Stimulated activated naive CD8-positive, alpha-beta T cell treated with anti-CD3 and anti-CD28 coated beads, Interleukin-15, Interleukin-2, amounts not matched to agents 100 U/mL and 50 U/mL, for 24 hours (primary cell): ENCODE measurements around the gene KIF7.

Experiments
- ATAC-seq: fragments of 150-1000 bp; cut with Tn5 transposase; one replicate; pipeline ENCODE4 v1.10.0; 2021
- DNase-seq: peaks from one replicate; pipeline ENCODE4 v3.0.0; 2021

The KIF7 gene

DNA sequence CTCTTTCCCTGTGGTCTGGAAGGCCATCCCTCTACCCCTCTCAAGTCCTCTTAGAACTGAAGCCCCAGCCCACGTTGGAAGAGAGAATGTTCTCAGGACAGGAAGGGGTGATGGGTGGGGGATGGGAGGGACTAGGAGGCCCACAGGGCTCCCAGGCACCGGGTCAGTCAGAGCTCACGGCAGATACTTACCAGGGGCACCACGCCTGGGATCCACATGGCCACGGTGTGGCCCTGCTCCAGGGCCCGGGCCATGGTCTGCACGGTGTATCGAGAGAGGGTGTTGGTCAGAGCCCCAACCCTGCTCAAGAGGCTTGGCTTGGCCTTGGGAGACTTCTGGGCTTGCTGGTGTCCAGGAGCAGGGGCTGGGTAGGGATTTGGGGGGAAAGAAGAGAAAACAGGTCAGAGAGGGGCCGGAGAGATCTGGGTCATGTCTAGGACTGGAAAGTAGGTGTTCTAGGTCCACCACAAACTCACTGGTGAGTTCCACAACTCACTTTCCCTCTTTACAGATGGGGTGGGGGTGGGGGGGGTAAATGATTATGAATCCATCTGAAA, 14.1 kb upstream of the KIF7 start:
- ATAC-seq (no peak), DNase-seq (no peak)

DNA sequence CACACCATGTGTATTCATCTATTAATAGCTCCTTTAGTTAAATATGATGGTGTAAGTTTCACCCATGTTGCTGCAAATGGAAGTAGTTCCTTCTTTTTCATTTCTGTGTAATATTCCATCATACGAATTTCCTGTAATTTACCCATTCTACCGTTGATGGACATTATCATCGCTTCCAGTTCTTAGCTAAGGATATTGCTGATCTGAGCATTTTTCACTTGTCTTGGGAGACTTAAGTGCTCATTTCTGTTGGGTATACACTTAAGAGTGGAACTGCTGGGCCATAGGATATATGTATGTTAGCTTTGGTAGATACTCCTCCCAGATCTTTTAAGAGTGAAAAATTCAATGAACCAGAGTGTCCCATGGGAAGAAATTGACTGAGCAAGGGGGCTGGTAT, 12.9 kb upstream of the KIF7 start:
- no peak for ATAC-seq
- DNase-seq = no peak

DNA sequence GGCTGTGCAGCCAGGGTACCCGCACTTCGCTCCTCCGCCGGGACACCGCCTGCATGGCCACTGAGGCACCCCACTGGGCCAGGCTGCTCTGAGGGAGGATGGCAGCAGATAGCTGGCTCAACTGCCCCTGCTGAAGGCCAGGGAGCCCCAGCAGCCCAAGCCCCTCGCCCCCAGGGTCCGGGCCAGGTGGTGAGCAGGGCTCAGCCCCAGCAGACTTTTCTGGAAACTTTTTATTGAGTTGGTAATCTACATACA, 12.4 kb upstream of the KIF7 start:
- DNase-seq = no peak
- no peak for ATAC-seq

DNA sequence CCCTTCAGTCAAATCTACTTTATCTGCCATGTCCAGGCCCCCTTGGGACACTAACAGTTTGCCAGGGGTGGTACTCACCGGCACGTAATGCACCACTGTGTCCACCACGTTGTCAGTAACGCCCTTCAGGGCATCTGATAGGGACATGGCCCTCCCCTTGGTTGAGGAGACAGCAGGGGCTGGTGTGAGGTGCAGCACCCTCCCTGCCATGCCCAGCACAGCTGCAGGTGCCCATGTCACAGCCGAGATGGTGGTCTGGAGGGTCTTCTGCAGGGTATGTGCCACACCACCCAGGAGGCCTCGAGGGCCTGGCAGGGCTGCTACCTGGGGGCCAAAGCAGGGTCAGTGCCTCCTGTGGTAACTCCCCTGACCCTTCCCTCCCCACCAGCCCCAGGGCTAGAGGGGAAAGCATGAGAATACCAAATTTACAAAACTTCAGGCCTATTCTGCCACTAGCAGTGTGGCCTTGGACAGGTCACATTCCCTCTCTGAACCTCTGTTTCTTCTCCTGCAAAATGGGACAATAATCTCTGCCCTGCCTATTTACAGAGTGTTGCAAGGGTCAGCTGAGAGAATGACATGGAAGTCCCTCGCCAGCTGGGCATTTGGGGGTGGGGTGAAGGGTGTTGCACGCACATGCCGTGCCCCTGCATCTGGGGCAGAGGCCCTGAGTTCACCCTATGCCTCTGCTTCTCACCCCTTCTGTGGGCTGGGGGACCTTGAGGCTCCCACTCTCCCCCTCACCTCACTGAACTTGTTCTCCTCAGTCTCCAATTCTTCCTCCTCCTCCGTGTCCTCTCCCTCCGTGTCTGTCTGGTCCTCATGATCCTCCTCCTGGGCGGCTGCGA, 11.8 kb upstream of the KIF7 start:
- DNase-seq (no peak), ATAC-seq (no peak)

DNA sequence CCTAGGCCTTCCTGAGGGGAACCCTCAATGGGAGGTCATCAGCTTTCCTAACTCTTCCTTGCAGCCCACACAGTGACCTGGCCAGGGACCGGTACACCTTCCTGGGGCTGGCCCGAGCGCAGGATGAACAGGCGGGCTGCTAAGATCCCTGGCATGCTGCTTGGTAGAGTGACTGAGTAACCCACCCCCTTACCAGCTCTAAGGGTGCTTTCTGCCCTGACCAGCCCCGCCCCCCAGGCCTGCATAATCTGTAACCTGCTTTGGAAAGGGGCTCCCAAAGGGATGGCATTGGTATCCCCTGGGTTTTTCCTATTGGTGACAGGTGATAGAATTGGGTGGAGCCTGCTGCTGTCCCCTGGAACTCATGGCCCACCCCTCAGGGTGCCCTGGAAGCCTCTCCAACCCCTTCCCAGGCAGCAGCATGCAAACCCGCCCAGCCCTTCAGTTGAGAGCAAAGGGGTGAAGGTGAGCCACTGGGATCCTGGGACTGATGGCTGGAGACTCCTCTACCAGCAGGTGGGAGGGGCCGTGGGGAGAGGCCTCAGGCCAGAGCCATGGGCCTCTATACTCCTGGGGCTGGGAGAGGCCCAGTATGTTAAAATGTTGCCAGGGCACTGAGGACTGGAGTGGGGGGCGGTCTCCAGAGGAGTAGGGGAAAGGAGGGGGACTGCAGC, 11.1 kb upstream of the KIF7 start:
- DNase-seq (no peak), ATAC-seq (no peak)

DNA sequence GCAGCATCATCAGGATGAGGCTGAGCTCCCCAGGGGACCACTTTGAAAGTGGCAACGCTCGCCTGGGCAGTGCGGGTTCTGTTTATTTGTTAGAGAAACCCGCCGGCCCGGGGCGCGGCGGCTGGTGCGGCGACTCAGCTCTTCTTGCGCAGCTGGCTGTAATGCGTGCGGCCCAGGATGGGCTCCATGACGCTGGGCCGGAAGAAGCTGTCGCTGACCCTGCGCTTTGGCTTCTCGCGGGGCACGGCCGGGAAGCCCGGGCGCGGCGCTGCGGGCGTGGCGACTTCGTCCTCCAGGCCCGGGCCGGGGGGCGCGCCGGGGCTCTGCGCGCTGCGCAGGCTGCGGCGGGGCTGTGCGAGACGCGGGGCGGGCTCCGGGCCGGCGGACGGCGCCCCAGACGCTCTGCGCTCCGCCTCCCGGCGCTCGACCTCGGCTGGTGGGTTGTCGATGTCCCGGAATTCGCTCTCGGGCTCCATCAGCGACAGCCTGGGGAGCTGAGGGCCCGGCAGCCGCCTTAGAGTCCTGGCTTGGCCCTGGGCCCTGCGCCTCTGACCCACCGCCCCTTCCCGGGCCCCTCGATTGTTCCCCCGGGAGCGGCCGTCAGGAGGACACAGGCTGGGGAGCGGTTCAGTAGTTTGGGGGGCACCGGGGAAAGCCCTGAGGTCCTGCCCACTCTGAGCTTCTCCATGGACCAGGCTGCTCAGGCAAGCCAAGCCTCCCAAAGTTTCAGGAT, 10.3 kb upstream of the KIF7 start:
- peak; percentile 25 for DNase-seq

DNA sequence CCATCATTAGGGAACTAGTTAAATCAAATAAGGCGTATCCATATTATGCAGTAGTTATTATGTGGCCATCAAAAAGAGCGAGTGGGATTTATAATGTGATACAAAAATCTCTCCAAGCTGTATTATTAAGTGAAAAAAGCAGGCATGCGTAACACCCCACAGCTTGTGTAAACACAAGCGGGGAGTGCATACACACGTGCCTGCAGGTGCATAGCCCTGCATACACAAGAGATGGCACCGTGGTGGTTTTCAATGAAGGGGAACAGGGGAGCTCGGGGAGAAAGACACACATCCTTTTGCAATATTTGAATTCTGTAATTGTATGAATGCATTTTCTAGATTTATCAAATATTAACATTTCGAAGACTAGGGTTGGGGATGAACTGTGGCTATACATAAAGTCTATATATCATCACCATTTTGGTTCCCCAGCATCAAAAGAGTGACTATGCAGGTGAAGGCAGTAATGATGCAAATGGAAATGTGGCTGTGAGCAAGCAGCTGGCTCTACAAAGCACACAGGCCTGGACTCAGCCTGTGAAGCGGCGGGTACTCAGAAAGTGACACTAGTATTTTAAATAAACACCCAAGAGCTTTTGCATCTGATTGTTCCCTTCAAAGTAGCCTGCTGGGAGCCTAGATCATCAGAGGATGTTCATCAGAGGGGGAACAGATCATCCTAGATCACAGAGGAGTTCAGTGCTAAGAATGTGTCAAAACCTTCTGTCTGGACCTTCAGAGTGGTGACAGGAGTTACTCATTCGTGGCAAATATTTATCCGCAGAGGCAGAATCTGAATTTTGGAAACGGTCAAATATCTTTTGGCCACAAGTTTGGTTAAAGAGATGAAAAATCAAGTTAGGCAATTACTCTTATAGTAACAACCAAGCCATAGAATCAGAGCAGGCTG, 9.4 kb upstream of the KIF7 start:
- DNase-seq = no peak
- no peak for ATAC-seq

More for the DNA sequence above, 10.3 kb upstream of the KIF7 start:
- ATAC-seq = peak; percentile 58

DNA sequence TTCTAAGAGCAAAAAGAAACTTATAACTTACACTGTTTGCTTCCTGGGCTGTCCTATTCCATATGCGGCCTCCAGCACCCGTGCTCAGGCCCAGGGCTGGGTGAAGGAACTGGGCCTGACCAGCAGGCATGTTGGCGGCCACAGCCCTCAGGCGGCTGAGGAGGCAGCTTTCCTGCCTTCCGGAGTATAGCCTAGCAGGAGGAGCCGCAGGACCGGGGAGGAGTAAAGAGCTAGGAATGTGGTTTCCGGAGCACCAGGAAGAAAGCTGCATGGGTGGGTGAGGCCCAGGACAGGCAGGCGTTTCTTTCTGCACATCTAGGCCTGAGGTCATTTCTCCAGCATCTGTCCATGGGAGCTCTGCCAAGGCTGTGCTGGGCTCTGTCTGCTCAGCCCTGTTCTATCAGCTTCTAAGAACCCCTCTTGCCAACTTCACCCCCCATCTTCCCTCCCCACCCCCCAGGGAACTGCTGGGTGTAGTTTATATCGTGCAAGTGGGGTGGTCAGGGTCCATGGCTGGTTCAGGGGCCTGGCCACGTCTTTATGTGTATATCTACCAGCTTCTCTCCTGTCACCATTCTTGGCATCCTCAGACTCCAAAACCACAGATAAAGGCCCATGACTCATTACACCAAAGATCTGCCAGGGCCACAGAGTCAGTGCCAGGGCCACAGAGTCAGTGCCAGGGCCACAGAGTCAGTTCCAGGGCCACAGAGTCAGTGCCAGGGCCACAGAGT, 7.8 kb upstream of the KIF7 start:
- DNase-seq (no peak), ATAC-seq (no peak)

DNA sequence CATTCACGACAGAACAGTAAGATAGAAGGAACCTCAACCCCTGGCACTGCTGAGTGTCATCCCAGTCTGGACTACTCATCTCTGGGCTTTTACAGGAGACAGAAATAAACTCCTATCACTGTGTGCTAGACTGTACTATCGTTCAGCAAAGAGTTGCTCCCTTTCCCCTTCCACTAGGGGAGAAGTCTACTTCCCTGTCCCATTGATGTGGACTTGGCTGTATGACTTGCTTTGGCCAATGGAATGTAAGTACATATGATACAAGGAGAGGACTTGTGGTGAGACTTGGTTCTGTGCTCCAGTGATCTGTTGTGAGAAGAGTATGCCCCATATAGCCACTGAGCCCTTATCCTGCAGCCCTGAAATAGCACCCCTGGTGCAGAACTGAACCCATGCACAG, 5.3 kb upstream of the KIF7 start:
- no peak for ATAC-seq

DNA sequence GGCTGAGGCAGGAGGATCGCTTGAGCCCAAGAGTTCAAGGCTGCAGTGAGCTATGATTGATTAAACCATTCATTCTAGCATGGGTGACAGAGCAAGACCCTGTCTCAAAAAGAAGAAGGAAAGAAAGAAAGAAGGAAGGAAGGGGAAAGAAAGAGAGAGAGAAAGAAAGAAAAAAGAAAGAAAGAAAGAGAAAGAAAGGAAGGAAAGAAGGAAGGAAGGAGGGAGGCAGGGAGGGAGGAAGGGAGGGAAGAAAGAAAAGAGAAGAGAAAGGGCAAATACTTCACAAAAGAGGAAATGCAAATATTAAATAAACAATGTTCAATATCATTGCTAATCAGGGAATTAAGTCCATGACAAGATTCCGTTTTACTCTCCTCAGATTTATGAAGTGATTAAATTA, 4.0 kb upstream of the KIF7 start:
- no peak for ATAC-seq

More for the DNA sequence above, 5.3 kb upstream of the KIF7 start:
- DNase-seq = no peak

DNA sequence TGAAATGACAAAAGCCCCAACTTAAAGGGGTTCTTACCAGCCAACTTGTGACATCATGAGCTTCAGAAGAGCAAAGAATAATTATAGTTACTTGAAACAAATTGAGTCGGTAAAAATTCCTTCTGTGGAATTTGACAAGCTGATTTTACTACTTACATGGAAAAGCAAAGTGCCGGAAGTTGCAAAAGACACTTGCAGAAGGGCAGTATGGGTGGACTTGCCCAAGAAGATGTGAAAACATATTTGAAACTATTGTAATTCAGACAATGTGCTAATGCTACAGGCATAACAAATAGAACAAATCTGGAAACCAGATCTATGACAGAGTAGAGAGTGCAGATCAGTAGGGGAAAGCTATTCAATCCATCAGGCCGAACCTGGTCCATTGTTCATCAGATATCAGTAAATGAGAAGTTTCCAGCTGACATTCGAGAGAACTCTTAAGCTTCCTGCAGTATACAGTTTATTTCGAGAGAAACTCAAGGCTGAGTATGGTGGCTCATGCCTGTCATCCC, 2.5 kb upstream of the KIF7 start:
- DNase-seq = no peak
- ATAC-seq = no peak

More for the DNA sequence above, 4.0 kb upstream of the KIF7 start:
- no peak for DNase-seq

DNA sequence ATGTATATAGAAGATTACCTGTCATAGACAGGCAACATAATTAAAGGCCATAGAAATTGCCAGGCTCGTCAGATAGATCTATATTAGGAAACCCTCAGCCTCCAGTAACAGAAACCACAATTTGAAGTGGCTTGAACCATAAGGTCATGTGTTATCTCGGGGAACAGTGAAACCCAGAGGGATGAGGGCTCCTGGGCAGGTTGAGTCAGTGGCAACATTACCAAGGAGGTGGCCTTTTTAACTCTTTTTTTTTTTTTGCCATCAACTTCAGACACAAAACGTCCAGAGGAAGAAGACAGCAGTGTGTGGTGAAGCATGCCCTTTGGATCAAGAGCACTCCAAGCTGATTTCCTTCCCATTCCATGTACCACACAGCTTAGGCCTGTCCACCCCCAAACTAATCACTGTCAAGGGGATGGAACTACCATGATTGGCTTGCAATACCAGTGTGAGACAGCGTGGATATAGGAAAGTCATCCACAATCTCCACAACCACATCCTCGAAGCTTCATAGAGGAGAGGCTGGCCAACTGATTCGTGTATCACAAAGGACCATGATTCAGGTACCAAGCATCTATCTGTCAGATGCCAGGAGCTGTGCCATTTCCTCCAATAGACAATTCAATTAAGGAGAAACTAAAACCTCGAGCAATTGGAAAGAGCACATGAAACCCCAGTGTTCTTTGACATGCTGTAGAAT, 999 bp upstream of the KIF7 start:
- peak; percentile 84 for ATAC-seq
- peak; percentile 37 for DNase-seq

DNA sequence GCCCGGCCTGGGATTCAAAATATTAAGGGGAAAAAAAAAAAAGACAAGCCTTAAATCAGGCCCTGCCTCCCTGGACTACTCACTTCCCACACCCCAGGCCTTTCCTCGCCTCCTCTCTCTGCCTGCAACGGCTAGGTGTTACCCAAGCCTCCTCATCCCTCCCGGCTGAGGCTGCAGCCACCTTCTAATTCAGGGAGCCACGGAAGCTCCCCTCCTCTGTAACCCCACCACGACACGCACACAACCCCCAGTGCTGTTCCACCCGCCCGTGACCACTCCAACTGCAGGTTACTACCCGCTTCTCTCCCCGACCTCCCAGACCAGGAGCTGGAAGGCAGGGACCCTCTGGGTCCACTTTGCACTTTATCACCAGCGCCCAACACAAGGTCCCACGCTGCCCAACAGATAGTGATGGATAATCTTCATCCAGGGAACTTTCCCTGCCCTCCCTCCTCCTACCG, 936 bp downstream of the KIF7 start:
- no peak for ATAC-seq
- DNase-seq = no peak

DNA sequence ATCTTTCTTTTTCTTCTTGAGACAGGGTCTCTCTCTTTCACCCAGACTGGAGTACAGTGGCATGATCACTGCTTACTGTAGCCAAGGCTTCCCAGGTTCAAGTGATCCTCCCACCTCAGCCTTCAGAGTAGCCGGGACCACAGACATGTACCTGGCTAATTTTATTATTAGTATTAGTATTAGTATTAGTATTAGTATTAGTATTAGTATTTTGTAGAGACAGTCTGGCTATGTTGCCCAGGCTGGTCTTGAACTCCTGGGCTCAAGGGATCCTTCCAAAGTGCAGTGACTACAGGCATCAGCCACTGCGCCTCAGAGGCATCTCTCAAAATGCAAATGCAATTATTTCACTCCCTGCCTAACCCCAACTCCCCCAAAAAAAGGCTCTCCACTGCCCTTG, 1.7 kb downstream of the KIF7 start:
- no peak for DNase-seq

DNA sequence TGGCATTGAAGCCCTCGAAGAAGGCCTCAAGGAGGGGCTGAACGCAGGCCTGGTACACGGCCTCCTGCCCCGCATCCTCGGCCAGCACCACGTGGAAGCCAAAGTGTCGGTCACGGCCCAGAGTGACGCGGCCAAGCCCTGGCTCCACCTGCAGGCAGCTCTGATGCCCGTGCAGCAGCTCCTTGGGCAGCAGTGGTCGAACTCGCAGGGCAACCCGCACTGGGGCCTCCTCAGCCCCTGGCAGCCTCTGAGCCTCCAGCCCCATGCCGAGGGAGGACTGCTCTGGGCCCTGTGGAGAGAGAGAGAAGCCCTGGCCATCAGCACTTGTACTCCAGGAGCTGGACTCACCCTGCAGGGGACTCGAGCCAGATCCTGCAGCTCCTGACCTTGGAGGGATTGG, 2.6 kb downstream of the KIF7 start:
- ATAC-seq = no peak

More for the DNA sequence above, 1.7 kb downstream of the KIF7 start:
- ATAC-seq = no peak

DNA sequence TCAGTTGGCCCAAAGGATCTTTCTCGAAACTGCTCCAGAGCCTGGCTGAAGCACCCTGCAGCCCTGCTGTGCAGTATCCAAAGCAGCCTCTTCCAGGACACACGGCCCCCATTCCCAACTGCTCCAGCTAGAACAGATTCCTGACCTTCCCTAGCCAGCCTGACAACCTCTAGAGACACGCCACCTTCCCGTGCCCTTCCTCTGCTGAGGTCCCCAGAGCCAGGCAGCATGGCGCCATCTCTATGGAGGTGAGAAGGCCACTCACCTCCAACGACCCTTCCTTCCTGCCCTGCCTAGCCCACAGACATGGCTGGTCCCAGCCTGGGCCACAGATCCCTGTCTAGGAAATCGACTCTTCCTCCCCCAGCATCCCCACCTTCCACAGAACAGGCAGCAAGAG, 3.1 kb downstream of the KIF7 start:
- DNase-seq = no peak
- no peak for ATAC-seq

More for the DNA sequence above, 2.6 kb downstream of the KIF7 start:
- DNase-seq = no peak

DNA sequence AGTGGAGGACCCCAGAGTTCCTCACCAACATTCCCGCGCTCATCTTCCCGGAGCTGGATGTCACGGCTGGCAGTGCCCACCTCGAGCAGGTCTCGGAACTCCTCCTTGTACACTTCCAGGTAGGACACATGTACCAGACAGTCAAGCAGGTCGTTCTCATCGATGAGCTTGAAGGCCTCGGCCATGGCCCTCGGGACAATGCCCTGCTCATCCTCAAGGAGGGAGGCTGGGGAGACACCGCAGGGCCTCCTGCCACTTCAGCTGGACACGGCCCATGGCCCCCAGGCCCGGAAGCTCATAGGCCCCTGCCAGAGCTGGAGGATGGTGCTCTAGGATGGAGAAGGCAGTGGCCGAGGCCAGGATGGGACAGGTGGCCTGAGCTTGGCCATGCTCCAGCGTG, 5.6 kb downstream of the KIF7 start:
- DNase-seq (no peak), ATAC-seq (no peak)

DNA sequence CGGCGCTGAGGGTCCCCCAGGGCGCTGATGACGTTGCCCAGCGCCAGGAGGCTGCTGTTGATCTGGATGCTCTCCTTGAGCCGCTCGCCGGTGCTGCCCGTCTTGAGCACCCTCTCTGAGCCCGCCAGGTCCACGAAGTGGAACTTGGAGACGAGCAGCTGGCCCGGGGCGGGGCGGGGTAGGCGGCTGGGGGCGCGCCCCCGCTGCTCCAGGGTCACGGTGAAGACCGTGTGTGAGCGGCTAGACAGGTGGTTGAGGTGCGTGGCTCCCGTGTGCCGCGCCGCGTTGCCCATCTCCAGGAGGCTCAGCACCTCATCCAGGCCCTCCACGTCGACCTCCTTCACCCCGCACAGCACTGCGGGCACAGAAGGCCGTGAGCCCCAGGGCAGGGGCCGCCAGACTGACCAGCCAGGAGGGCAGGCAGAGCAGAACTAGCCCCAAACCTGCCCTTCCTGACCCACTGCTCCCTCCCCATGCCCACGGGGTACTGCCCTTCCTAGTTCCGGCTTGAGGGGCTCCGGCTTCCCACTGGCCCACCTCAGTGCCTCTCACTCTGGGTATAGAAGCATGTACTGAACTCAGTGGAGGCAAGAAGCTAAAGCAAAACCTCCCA, 6.1 kb downstream of the KIF7 start:
- no peak for ATAC-seq
- DNase-seq = no peak

DNA sequence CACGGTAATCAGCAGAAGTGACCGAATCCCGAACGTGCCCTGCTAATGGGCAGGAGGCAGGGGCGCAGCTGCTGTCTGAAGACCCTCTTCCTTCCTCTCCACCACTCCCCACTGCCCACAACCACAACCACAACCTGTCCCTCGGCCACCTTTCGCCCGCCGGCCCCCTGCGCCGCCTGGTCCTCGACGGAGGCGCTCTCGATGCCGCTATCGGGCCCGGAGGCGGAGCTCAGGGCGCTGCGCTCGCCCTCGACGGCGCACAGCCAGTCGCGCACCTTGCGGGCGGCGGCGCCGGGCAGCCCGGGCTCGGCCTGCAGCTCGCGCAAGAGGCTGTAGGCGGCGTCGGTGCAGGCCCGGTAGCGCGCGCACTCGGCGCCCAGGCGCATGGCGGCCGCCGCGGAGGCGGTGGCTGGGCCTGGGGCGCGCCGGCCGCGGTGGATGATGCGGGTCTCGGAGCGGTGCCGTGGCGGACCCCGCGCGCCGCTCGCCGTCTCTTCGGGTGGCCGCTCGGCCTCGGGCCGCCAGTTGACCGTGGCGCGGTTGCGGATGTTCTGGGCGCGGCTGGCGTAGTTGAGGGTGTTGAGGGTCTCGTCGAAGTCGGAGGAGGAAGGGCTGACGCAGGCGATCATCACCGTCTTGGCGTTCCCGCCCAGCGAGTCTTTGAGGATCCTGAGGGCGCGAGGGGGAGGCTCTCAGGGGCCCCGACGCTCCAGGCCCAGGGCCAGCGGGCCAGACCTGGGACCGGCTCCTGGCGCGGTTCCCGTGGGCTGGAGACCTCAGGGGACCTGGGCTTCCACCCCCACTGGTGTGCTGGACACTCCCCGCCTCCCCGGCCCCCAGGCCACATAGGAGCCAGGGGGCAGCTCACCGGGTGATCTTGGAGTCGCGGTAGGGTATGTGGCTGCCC, 6.9 kb downstream of the KIF7 start:
- DNase-seq = no peak
- no peak for ATAC-seq
